OCI-LY3 (cell line): Measurements from ENCODE around the gene TMEFF2.
"Not testable (repeated sequence)": the region's sequence is repeated elsewhere in the genome, so short reads cannot be mapped to it uniquely, and the experiment has no call there.

Source experiments
- H2AFZ ChIP-seq: fragments of 200-600, 300-600 bp; shearing (Covaris generic); 2 replicates; pipeline ENCODE4 v1.6.0; 2014; ENCODE audit warnings: antibody characterized with exemption, low read depth, low read length
- H3K27ac ChIP-seq: fragments of 200-600, 300-600 bp; sonication (generic); 2 replicates; pipeline ENCODE4 v1.5.1; 2014; ENCODE audit warnings: mild to moderate bottlenecking, low read length, moderate library complexity, mixed read lengths
- H3K27me3 ChIP-seq: fragments of 200-600, 300-600 bp; sonication (generic); 2 replicates; pipeline ENCODE4 v1.6.1; 2014; ENCODE audit warnings: low read depth, low read length, mixed read lengths
- H3K36me3 ChIP-seq: fragments of 200-600, 300-600 bp; sonication (generic); replicated peaks from 2 replicates; pipeline ENCODE3; 2014; ENCODE audit warnings: low read depth, low read length, mixed read lengths
- H3K4me1 ChIP-seq: fragments of 300-600, 200-600 bp; sonication (generic); 2 replicates; pipeline ENCODE4 v1.6.1; 2014; ENCODE audit warnings: low read length, mixed read lengths
- H3K4me2 ChIP-seq: fragments of 200-600, 300-600 bp; sonication (generic); 2 replicates; pipeline ENCODE4 v1.6.1; 2014; ENCODE audit warnings: low read length, mixed read lengths
- H3K4me3 ChIP-seq: fragments of 300-600, 200-600 bp; sonication (generic); 2 replicates; pipeline ENCODE4 v1.5.1; 2014; ENCODE audit warnings: antibody characterized with exemption, mild to moderate bottlenecking, low read length, moderate library complexity
- H3K79me2 ChIP-seq: fragments of 300-600, 200-600 bp; shearing (Covaris generic); 2 replicates; pipeline ENCODE4 v1.6.1; 2014; ENCODE audit warnings: mild to moderate bottlenecking, low read length, mixed read lengths
- H3K9ac ChIP-seq: fragments of 300-600, 200-600 bp; shearing (Covaris generic); 2 replicates; pipeline ENCODE4 v1.6.0; 2014; ENCODE audit warnings: mild to moderate bottlenecking, low read length, moderate library complexity
- H3K9me3 ChIP-seq: fragments of 200-600, 300-600 bp; shearing (Covaris generic); 2 replicates; pipeline ENCODE4 v1.6.1; 2014; ENCODE audit warnings: low read length, mixed read lengths; ENCODE audit not compliant: insufficient read depth
- H4K20me1 ChIP-seq: fragments of 200-600, 300-600 bp; sonication (generic); 2 replicates; pipeline ENCODE4 v1.6.1; 2016; ENCODE audit warnings: low read length, mixed read lengths; ENCODE audit not compliant: insufficient read depth
- CTCF ChIP-seq: fragments of 200-600, 300-600 bp; sonication (generic); IDR thresholded peaks from 2 replicates; pipeline ENCODE4 v1.5.1; 2014; ENCODE audit warnings: antibody characterized with exemption, low read length, low read depth
- EZH2phosphoT487 ChIP-seq: fragments of 200-600 bp; shearing (Covaris generic); IDR thresholded peaks from 2 replicates; pipeline ENCODE4 v1.6.1; 2018; ENCODE audit warnings: antibody characterized with exemption, mixed run types, low read depth

The TMEFF2 gene

GRCh38 chr2:192091476-192091875 is 103.3 kb downstream of the TMEFF2 start:
- TF ChIP-seq CTCF (no peak), EZH2phosphoT487 (no peak)
- Histone ChIP-seq H3K36me3 (no peaks in the 10 kb centered on the region), H3K9me3 (no peaks in the 10 kb centered on the region), H3K4me1 (peaks cover 6% of the 10 kb centered on the region; the same call in 1 of the 2 replicates), H3K4me2 (no peak overlapping the region), H3K4me3 (no peak overlapping the region), H3K79me2 (no peaks in the 10 kb centered on the region), H3K9ac (no peak overlapping the region), H2AFZ (no peak overlapping the region), H3K27me3 (no peaks in the 10 kb centered on the region), H4K20me1 (no peaks in the 10 kb centered on the region), H3K27ac (no peak overlapping the region)

GRCh38 chr2:192090911-192091310 is 103.8 kb downstream of the TMEFF2 start:
- Histone ChIP-seq H3K27me3 (no peaks in the 10 kb centered on the region), H3K4me2 (no peak overlapping the region), H4K20me1 (no peaks in the 10 kb centered on the region), H3K79me2 (no peaks in the 10 kb centered on the region), H3K4me3 (no peak overlapping the region), H3K4me1 (peaks cover 6% of the 10 kb centered on the region; the same call in 1 of the 2 replicates), H3K9me3 (no peaks in the 10 kb centered on the region), H3K27ac (no peak overlapping the region), H2AFZ (no peak overlapping the region), H3K36me3 (no peaks in the 10 kb centered on the region), H3K9ac (no peak overlapping the region)
- TF ChIP-seq CTCF (no peak), EZH2phosphoT487 (no peak)

GRCh38 chr2:192087398-192087958 is 107.3 kb downstream of the TMEFF2 start:
- TF ChIP-seq EZH2phosphoT487 (no peak), CTCF (no peak)
- Histone ChIP-seq H3K79me2 (no peaks in the 10 kb centered on the region), H3K36me3 (no peaks in the 10 kb centered on the region), H3K9ac (no peak overlapping the region), H3K27me3 (no peaks in the 10 kb centered on the region), H4K20me1 (no peaks in the 10 kb centered on the region), H3K4me3 (no peak overlapping the region), H3K27ac (no peak overlapping the region), H3K9me3 (no peaks in the 10 kb centered on the region), H3K4me1 (no peaks in the 10 kb centered on the region), H3K4me2 (no peak overlapping the region), H2AFZ (no peak overlapping the region)

GRCh38 chr2:192082121-192082520 is 112.6 kb downstream of the TMEFF2 start:
- TF ChIP-seq EZH2phosphoT487 (no peak), CTCF (no peak)
- Histone ChIP-seq H3K4me1 (no peaks in the 10 kb centered on the region), H3K36me3 (no peaks in the 10 kb centered on the region), H3K4me2 (no peak overlapping the region), H3K27ac (no peak overlapping the region), H3K9me3 (0 out of 2 replicates have a peak, but pooled peaks cover 5% of the 10 kb centered on the region), H4K20me1 (no peaks in the 10 kb centered on the region), H3K27me3 (no peaks in the 10 kb centered on the region), H3K79me2 (no peaks in the 10 kb centered on the region), H3K4me3 (no peak overlapping the region), H2AFZ (no peak overlapping the region), H3K9ac (no peak overlapping the region)

- H3K9me3 ChIP-seq, H3K27me3 ChIP-seq, H3K27ac ChIP-seq, H3K36me3 ChIP-seq, H3K4me3 ChIP-seq, H3K4me2 ChIP-seq, H3K9ac ChIP-seq, H2AFZ ChIP-seq, H4K20me1 ChIP-seq, H3K79me2 ChIP-seq, H3K4me1 ChIP-seq: not testable (repeated sequence)
Measured at GRCh38 chr2:192080096-192080495, 114.6 kb downstream of the TMEFF2 start.
